ENCODE measurements around the gene EXOC4.

The EXOC4 gene

GRCh38 chr7:133827707-133828623 lies 575.1 kb downstream of the EXOC4 start:
- no peak for DNase-seq

- no peak for DNase-seq
Observed at GRCh38 chr7:133828906-133829305, 576.0 kb downstream of the EXOC4 start.

GRCh38 chr7:133829336-133829897 lies 576.5 kb downstream of the EXOC4 start:
- DNase-seq: no peak

GRCh38 chr7:133830081-133830480 lies 577.2 kb downstream of the EXOC4 start:
- DNase-seq: no peak

GRCh38 chr7:133836666-133837065 lies 583.8 kb downstream of the EXOC4 start:
- DNase-seq: no peak

- no peak for DNase-seq
Observed at GRCh38 chr7:133837224-133837623, 584.3 kb downstream of the EXOC4 start.

- no peak for DNase-seq
Observed at GRCh38 chr7:133839121-133839520, 586.2 kb downstream of the EXOC4 start.

- no peak for DNase-seq
Observed at GRCh38 chr7:133843341-133843740, 590.5 kb downstream of the EXOC4 start.

- no peak for DNase-seq
Observed at GRCh38 chr7:133845005-133845404, 592.1 kb downstream of the EXOC4 start.

GRCh38 chr7:133846203-133846945 lies 593.5 kb downstream of the EXOC4 start:
- DNase-seq: no peak

- no peak for DNase-seq
Observed at GRCh38 chr7:133850497-133851280, 597.8 kb downstream of the EXOC4 start.

- no peak for DNase-seq
Observed at GRCh38 chr7:133851411-133851810, 598.5 kb downstream of the EXOC4 start.

GRCh38 chr7:133853706-133854276 lies 600.9 kb downstream of the EXOC4 start:
- DNase-seq: no peak

- DNase-seq: peak in 1 of 56 donors; percentile 49
Observed at GRCh38 chr7:133854739-133855138, 601.9 kb downstream of the EXOC4 start.

- DNase-seq: no peak
Observed at GRCh38 chr7:133857376-133858119, 604.7 kb downstream of the EXOC4 start.

GRCh38 chr7:133858311-133858710 lies 605.4 kb downstream of the EXOC4 start:
- DNase-seq: no peak

- DNase-seq: peak in 2 of 56 donors; percentile 4 to 7
Observed at GRCh38 chr7:133859231-133859630, 606.4 kb downstream of the EXOC4 start.

GRCh38 chr7:133859871-133860450 lies 607.1 kb downstream of the EXOC4 start:
- no peak for DNase-seq

GRCh38 chr7:133860628-133861335 lies 607.9 kb downstream of the EXOC4 start:
- no peak for DNase-seq
